Body of pancreas (tissue), 4 donors: Measurements from ENCODE around the gene GDPD4.

Experiments used
- CTCF ChIP-seq, 7 experiments: fragments of 450-650 bp in 4 of 7; fragments of 200-600 bp in 3 of 7; sonication (generic) in 3 of 7; IDR thresholded peaks; one replicate each; pipeline ENCODE4 v1.5.1; 2016 to 2019; ENCODE audit warnings: antibody characterized with exemption in 7 of 7
- POLR2A ChIP-seq, 3 donors: fragments of 450-650 bp; IDR thresholded peaks; one replicate each; pipeline ENCODE4 v1.6.1; 2016; ENCODE audit warnings: antibody characterized with exemption in 3 of 3, mild to moderate bottlenecking in 2 of 3

DNA sequence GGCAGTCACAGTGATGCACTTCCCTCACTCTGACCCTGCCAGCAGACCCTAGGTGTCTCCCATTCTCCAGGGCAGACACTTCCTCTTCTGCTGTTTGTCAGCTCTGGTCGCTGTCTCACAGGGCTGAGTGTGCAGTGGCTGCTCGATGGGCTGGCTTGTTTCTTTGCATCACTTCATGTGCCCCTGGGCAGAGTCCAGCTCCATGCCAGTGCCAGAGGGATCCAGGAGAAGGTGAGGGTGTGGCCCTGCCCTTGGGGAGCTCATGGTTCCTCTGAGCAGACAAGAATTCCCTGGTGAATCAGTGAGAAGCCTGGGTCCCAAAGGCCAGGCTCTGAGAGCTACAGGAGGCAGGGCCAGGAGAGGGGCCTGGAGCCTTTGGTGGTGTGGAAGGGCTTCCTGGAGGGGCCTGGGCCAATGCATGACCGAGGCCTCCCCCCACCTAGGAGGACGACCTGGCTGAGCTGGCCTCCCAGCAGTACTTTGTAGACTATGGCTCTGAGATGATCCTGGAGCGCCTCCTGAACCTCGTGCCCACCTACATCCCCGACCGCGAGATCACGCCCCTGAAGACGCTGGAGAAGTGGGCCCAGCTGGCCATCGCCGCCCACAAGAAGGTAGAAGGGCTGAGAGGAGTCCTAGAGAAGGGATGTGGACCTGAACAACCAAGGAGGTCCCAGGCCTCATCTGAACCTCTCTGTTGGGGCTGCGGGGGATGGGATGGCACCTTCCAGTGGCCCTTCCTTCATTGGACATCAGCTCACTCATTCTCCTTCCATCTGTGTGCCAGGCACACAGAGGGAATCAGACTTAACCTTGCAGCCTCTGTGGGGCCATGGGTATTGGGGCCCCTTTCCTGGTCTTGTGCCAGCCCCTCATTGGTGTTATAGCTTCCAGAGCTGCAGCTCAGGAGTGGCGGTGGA is 107.3 kb downstream of the GDPD4 start:
- TF ChIP-seq CTCF (IDR thresholded peaks at IDR 0.05) (no peak), POLR2A (IDR thresholded peaks at IDR 0.05) (no peak)
